Spleen (tissue), 7 donors: ENCODE data around the gene FUT3.

Experiments used
- POLR2A ChIP-seq, 3 donors: fragments of 450-650 bp; IDR thresholded peaks; one replicate each; pipeline ENCODE4 v1.5.1; 2017; ENCODE audit warnings: antibody characterized with exemption in 3 of 3, mild to moderate bottlenecking in 1 of 3
- POLR2AphosphoS5 ChIP-seq, 3 donors: sonication (generic); formaldehyde crosslinking; IDR thresholded peaks; one replicate each; pipeline ENCODE4 v1.5.1; 2017; ENCODE audit warnings: antibody characterized with exemption in 3 of 3
- TF ChIP-seq, protein P1 (sequence below), 11 experiments: fragments of 200-600 bp in 7 of 11; fragments of 450-650 bp in 4 of 11; sonication (generic) in 4 of 11; IDR thresholded peaks in 8 of 11; conservative IDR thresholded peaks in 3 of 11; 1 replicate in 7 of 11; 2 replicates in 4 of 11; pipeline versions ENCODE4 v1.4.0 to v1.8.0; 2016 to 2021; ENCODE audit warnings: antibody characterized with exemption in 11 of 11, inconsistent platforms in 4 of 11, mild to moderate bottlenecking in 1 of 11
- donor health status: DM: no; HTN: no; CAD: no; lungs with moderate emphysema.
- donor health status: DM: no; HTN: no; CAD: no.
- donor health status: DM: no; HTN: no; CAD: no.

DNA sequence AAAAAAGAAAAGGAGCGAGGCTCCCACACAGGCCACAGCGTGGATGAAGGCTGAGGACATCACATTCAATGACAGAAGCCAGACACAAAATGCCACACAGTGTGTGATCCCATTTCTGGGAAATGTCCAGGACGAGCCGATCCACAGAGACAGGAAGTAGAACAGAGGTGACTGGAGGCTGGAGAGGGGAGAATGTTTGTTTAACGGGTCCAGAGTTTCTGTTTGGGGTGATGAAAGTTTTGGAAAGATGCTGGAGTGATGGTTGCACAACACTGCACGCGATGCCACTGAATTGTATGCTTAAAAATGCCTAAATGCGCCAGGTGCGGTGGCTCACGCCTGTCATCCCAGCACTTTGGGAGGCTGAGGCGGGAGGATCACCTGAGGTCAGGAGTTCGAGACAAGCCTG lies 19.7 kb upstream of the FUT3 start:
- TF ChIP-seq POLR2A (IDR thresholded peaks at IDR 0.05) (no peak), POLR2AphosphoS5 (IDR thresholded peaks at IDR 0.05) (no peak)
- TF ChIP-seq, protein P1, sequence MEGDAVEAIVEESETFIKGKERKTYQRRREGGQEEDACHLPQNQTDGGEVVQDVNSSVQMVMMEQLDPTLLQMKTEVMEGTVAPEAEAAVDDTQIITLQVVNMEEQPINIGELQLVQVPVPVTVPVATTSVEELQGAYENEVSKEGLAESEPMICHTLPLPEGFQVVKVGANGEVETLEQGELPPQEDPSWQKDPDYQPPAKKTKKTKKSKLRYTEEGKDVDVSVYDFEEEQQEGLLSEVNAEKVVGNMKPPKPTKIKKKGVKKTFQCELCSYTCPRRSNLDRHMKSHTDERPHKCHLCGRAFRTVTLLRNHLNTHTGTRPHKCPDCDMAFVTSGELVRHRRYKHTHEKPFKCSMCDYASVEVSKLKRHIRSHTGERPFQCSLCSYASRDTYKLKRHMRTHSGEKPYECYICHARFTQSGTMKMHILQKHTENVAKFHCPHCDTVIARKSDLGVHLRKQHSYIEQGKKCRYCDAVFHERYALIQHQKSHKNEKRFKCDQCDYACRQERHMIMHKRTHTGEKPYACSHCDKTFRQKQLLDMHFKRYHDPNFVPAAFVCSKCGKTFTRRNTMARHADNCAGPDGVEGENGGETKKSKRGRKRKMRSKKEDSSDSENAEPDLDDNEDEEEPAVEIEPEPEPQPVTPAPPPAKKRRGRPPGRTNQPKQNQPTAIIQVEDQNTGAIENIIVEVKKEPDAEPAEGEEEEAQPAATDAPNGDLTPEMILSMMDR (IDR thresholded peaks at IDR 0.05 in 8 of 11, conservative IDR thresholded peaks at IDR 0.05 in 3 of 11) = no peak
